ENCODE results near the gene CMTR1.

CMTR1 gene

DNA sequence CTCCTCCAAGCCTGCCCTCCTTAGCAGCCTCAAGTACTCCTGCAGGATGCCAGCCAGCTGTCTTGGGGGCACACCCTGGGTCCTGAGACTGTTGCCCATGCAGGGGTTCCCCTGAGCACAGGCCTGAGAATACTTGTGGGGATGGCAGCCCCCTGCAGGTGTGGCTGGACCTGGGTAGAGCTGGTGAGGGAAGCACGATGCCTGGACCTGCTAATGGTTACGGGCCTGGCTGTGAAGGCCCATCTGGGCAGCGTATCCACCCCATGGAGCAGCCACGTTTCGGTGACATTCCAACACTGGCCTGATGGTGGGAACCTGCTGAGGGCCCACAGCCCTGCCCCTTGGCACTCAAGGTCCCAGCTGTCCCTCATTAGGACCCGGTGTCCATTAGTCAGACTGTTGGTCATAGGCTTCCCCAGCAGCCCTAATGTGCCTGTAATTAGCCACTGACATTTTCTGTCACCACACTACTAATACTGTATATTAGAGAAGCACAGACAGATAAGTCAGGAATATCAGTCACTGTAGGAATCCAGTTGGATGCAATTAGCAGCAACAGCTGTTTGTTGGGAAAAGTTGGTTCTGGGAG lies 46.3 kb downstream of the CMTR1 start:
- no peak for DNase-seq

DNA sequence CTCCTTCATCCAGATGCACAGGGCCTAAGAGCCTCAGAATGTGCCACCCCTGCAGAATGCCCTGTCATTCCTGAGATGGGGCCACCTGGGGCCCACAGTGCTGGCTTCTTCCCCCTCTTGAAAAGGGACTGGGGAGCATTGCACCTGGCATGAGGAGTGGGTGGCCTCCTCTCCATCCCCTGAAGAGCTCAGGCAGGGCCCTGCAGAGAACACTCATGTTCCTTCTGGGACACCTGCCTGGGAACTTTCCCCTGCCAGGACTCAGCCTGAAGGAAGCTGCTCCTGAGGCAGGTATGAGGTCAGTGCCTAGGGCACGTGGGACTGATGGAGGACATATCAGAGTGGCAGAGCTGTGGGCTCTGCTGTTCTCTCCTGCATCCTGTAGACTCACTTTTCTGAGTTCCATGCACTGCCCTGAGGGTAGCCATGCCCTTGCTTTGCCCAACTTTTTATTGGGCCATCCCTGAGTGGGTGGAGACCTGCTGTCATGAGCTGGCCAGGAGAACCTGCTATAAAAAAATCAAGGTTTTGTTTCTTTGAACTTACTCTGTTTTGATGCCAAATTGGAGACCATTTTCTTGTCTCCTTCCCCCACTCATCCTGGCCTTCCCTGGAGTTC lies 47.2 kb downstream of the CMTR1 start:
- DNase-seq: no peak

DNA sequence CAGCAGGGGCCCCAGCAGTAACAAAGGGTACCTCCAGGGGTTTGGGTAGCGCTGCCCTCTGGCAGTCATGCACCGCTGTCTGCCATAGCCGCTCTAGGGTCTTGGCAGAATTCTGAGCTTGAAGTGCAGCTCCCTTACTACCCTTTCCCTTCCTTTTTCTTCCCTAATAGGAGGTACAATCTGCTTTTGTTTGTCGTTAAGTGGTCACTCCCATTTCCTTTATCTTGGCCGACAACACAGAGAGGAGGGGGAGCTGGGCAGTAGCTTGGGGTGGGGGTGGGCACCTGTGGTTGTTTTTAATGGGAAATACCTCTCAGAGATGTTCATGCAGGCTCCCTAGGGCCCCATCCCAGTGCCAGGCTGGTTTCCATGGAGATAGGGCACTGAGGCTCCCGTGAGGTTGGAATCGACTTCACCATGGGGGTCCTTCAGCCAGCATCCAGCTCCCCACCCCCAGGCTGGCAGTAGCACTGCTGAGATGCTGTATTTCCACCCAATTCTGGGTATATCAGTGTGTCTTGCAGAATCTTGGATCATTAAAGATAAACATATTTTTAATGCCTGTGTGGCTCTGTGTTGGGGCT lies 48.0 kb downstream of the CMTR1 start:
- no peak for DNase-seq

DNA sequence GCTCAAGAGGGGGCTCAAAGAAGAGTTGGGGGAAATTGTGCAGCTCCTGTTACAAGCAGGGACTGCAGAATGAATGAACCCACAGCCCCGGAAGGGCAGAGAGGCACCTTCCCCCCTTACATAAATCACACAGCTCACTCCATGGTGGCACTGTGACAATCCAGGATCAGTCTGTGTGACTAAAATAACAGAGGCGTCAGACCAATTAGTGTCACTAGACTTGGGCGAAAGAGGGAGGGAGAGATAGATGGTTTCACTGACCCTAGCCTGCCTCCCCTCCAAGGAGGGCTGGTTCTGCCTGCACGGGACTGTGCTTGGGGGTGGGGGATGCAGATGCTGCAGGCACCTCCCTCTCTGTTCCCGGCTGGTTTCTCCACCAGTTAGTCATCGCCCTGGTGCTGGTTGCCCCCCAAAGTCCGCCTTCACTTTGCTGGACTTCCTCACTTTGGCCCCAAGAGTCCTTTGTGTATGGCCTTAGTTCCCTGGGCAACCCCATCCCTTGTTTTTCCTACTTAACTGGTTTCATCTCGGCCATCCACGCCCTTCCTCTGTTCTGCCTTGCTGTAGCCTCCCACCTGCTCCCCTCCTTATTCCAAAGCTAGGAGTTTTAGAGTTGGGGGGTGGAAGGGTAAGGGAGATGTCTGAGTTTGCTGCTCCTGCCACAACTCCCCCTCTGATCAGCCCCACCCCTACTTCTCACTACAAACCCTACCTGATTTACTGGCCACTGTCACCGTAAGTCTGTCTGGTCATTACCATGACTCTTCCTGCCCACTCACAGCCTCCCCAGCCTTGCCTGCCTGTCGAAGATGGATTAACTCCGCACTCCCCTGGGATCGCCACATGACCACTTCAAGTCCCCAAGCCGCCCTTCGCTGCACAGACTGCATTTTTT lies 48.9 kb downstream of the CMTR1 start:
- DNase-seq: no peak

DNA sequence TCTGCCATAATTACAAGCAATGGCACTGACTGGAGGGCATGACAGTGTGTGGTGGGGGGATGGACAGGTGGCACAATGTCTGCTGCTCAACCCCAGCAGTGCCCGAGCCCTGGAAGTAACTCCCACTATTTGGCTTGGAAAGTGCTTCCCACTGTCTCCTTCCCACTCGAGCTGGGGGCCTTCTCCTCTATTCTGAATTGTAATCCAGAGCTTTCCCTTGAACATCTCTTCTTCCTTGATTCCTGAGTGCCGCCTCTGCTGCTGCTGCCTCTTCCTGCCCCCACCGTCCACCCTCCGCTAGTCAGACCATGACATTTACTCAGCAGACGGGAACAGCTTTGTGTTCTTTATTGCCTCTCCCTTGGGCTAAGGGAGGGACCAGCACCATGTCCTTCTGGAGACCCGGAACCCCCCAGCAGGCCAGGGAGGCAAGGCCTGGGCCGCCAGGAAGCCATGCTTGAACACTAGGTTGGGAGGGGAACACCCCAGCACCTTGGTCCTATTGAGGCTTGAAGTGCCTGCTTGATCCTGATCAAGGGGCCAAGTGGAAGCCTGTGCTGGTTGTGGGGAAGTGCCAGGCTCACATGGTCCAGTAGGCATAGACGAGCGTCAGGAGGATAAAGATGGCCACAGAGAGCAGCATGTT lies 49.7 kb downstream of the CMTR1 start:
- no peak for DNase-seq

DNA sequence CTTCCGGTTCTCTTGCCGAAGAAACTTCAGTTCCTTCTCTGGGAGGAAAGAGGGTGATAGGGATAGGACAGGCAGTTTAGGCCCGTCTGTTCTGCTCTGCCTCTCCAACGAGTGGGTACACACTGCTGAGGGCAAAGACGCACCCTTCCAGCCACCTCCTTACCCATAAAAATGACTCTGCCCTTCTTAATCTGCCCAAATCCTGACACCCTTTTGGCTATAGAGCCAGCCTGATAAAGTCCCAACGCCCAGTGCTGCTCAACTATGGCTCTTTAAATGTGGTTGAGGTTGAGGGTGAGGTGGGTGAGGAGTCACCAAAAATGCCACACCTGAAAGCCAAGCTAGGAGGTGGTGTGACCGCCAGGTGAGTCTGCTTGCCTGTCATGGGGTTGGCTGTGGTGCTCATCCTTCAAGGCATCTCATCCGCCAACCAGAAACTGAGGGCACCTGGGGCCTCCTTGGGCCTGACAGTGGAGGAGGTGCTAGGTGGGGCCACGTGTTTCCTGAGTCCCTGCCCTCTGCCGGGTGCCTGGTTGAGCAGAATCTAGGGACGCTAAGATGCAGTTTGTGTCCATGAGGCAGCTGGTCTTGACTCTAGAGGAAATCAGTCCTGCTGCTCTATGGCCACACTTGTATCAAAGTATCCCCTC lies 50.4 kb downstream of the CMTR1 start:
- no peak for DNase-seq

DNA sequence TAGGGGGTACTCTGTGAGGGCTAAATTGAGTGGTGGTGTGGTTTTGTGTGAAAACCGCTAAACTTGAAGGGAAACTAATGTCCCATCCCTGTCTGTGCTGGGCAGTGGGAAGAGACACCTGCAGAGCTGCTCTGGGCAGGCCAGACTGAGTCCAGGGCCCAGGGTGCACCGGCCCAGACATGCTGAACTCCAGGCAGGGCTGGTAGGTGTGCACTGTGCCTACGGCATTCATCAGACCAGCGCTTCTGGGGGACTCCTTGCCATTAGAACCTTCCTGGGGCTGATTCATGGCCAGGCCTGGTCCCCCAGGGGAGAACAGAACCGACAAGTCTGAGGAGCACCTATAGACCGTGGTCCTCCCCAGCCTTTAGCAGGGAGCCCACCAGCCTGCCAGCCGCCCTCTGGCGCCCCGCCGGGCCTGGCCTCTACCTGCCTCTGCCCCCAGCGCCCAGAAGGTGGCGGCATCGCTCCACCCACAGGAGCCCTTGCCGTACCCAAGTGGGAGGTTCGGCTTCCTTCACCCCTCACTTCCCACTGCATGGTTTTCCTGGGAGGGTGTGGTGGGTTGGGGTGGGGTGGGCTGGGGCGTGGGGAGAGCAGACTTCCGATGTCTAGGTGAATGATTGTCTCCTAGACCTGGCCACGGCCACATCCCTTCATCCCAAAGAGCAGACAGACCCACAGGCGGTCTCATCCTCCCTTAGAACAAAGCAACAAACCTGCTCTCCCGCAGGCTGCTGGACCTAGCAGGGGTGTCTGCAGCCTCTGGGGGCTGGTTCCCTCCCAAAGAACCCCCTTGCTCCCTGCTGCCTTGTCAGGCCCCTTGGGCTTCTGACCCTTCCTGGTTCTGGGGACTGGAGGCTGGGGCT lies 51.1 kb downstream of the CMTR1 start:
- DNase-seq: peak; percentile 52 to 75 (median 57)

DNA sequence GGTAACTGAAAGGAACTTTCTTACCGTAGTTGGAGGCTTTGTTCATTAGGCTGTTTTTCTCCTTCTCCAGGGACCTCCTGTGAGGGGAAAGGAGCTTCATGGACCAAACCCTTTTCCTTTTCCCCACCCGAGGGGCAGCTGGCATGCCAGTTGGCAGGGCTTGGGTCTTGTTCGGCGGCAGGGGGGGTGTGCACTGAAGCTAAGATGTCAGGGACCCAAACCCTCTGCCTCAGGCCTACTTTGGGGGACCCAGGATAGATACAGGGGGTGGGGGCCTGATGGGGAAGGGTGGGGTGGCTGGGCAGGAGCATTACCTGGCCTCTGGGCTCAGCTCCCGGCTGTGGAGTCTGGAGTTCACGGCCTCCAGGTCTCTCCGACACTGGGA lies 51.8 kb downstream of the CMTR1 start:
- no peak for DNase-seq

DNA sequence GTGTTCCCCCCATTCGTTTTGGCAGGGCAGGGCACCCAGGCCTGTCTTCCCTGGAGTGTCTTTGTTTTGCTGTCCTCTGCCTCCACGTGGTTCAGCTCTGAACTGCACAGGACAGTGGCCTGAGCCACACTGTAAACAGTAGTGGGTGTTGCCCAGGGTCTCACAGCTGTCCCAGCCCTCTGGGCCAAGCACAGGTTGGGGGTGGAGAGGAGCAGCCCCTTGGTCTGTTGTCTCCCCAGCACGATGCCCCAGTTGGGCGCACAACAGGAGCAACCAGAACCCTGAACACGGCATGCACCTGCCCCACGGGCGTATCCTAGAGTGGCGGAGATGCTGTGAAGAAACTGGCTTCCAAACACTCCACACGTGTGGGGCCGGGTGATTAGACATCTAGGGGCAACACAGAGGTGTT lies 52.3 kb downstream of the CMTR1 start:
- DNase-seq: no peak

DNA sequence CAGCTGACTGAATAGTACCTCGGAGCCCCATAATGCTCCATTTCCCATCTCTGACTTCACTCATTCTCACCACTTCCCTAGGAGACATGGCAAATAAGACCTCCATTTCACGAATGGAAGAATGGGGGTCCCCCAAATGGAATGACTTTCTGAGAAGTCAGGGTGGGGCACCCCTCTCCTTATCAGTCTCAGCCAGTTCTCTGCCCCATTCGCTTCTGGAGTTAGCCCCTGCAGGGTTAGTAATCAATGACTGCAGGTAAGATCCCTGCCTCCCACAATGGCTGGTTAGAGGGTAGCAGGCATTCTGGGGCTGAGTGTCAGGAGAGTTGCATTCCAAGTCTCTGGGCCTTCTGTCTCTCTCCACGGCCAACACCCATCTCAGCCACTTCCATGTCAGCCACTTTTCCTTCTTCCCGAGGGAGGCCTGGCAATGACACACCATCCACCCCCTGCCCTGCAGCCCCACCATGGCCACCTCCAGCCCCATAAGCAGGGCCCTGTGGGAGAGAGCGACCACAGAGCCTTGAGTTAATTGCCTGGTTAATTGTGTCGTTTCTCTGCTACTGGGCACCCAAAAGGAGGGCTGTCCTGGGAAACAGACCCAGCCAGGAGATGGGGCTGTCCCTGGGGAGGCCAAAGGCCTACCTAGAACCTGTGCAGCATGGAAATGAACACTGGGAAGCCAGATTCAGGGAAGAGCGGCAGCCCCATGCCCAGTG lies 53.3 kb downstream of the CMTR1 start:
- DNase-seq: no peak

DNA sequence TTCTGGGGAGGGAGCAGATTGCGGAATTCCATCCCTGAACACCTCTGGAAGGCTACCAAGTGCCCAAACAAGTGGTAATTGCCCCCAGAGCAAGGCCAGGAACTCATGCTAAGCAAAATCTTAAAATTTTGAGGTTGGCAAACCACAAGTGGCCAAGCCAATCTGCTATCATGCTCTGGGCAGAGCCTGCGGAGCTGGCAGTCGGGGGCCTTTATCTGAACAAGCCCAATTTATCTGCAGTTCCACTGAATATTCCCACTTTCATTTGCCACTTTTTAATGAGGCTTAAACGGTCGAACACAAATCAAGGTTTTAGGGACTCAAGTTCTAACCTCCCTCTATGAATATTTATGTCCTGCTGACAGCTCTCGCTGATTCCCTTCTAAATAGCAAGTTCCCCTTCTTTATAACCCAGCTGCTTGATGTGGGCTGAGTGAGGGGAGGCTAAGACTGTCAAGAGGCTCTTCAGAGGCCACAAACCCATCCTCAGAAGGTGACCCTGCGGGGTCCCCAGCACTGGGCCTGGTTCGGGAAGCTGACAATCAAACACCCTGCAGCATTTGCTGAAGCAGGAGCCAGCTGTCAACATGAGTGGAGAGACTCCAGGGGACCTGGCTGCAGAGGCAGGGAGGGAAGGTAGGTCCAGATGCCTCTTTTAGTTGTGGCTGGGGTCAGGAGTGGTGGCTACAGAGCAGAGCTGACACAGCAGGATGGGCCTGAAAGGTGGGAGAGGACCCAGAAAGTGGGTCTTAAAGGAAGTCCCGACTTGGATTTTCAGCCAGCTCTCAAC lies 54.8 kb downstream of the CMTR1 start:
- no peak for DNase-seq

DNA sequence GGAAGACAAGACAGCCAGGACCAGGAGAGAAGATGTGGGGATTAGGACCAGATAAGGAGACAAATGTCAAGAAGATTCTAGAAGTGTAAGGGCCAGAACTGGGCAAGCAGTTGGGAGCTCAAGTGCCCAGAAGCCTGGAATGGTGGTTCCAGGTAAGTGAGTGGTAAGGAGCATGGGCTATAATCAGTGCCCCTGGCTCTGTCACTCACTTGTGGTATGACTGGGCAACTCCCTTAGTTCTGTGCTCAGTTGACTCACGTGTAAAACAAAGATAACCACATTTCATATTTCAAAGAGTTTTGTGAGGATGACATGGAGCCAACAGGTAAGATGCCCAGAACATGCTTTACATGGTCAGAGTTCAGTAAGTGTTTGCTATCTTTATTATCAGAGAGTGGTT lies 55.5 kb downstream of the CMTR1 start:
- no peak for DNase-seq

DNA sequence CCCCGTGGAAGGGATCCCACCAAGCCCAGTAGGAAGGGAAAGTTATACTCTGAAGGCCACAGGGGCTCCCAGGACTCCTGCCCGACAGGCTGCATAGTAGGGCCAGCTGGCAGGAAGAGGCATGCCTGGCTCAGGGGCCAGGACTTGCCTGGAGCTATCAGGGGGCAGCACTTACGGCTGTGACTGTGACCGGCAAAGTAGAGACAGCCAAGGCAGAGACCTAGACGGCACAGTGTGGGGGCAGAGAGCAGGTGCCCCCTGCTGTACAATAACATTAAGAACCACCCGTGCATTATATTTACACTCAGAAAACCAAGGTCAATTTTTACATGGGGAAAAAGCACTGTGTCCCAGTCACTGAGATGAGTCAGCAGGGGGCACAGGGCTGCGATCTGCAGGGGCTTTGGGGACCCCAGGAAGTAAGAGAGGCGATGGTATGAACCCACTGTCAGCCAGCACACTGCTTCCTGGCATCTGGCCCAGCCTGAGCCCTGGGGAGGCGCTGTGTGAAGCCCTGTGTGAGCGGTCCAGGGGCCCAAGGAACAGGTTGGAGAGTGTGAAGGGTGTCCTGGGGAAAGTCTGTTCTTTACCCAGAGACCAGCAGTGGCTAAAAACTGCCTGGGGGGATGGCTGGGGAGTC lies 56.8 kb downstream of the CMTR1 start:
- no peak for DNase-seq

DNA sequence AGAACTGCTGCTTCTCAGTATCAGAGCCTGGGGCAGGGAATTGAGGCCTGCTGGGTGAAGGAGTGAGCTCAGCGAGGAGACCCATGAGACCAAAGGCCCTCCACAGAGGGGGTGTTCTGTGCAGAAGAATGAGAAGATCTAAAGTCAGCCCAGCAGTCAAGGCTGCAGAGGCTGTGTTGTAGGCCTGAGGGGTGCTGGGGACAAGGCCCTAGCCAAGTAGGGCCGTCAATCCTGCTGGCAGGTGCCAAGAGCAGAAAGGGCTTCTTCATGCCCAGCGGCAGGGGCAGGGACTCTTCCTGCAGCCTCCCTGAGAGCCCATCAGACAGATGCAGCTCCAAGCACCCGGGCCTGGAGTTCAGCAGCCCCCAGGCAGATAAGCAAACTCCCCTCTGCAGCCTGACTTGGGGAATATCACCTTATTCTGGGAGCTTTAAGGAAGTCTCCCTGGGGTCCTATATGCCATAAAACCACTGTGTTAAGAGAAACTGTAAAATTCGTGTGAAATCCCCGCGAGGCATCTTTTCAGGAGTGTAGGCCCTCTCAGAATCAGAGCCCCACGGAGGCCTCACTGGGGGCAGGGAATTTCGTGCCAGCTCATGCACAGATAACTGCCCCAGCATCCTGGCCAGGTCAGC lies 57.6 kb downstream of the CMTR1 start:
- no peak for DNase-seq

DNA sequence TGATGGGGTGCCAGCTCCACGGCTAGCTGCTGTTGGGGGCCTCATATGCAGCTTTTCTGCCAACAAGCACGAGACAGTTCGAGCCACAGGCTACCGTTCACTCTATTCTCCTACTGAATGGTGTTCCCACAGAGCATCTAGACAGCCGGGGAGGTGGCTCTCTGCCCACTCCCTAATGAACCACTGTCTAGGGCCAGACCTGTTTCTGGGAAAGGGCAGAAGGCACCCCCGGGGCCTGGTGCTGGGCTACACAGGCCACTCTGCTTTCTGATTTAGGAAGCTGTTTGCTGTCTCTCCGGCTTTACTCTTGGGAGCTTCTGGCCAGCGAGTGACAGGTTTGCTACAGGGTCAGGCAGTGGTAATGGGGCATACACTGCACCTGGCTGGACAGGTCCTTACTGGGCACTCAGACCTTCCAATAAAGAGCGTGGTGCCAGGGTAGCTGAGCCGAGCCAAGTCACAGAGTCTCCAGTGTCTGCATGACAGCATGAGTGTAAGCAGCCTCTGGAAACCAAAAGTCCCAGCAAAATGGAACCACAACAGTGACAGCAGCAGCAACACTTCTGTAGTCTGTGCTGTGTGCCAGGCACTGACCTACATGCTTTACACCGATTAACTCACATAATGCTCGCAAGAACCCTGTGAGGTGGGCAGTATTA lies 58.3 kb downstream of the CMTR1 start:
- DNase-seq: no peak

DNA sequence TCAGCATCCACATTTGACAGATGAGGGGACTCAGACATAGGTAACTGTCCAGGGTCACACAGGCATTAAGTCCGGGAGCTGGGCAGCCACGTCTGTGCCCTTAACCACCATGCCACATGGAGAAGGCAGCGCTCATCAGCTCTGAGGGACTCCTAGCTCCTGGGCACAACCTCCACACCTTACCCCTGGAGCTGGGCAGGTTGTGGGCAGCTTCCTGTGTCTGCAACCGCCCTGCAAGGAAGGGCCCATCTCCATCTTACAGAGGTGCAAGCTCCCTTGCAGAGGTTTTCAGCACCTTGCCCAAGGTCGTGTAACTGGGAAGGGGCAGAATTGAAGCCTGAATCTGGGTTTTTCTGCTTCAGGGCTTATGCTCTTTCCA lies 58.8 kb downstream of the CMTR1 start:
- DNase-seq: no peak

DNA sequence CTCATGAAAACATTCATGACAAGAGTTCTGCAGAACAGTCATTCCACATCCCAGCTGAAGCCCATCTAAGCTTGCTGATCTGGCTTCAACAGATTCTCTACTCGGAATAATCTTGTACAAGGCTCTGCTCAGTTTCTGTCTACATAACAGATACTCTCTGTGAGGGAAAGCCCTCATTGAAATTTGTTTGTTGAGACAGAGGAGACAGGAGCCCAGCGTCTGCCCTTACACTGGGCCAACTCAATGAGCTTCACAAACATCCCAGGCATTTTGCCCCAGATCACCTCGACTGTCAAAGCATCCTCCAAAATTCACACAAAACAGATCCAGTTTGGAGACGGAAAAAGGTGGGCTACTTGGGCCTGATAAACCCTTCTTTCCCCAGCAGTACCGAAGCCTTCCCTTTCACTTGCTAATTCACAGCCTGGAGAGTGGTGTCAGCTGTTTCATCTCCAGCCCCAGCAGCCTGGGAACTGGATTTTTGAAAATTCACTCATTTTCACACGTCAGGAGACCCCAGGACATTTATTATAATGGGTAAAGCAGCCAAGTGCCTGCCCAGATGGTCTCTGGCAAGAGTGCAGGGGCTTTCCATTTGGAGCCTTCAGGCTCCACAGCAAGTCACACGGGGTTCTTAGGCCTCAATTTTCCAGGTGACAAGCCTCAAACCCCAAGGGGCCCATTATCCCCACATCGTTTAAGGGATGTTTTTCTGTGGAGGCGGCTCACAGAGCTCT lies 59.4 kb downstream of the CMTR1 start:
- no peak for DNase-seq

Measured in suppressor macrophage treated with lipopolysaccharide for 1 hour (primary cell).